LNCAP (cell line): ENCODE results near the gene PFDN6.

Source experiments
- CTCF ChIP-seq: fragments of 450-650 bp; IDR thresholded peaks from 2 replicates; pipeline ENCODE4 v1.5.1; 2017; ENCODE audit warnings: mild to moderate bottlenecking

Gene PFDN6

GRCh38 chr6:33335916-33336315 lies 46.5 kb downstream of the PFDN6 start:
- no peak for TF ChIP-seq CTCF

- no peak for TF ChIP-seq CTCF
These were observed 47.1 kb downstream of the PFDN6 start for GRCh38 chr6:33336495-33336894.

- no peak for TF ChIP-seq CTCF
These were observed 49.8 kb downstream of the PFDN6 start for GRCh38 chr6:33339193-33339592.
